Endodermal cell (in vitro differentiated cells): ENCODE results near the gene RASL10A. TPM values are rescaled to one million over a fixed set of nuclear protein-coding genes. Genes with fewer than 3 reads are reported as not detected.

Source experiments
- DNase-seq: peaks from one replicate; pipeline ENCODE4 v3.0.0-alpha.2; 2017
- H3K27ac ChIP-seq: 2 replicates; pipeline ENCODE4 v1.5.1; 2013; ENCODE audit warnings: mild to moderate bottlenecking, low read depth, low read length, moderate library complexity
- H3K27me3 ChIP-seq: 2 replicates; pipeline ENCODE4 v1.6.1; 2013; ENCODE audit warnings: mild to moderate bottlenecking, low read length, moderate library complexity; ENCODE audit not compliant: insufficient read depth, control insufficient read depth, poor library complexity, severe bottlenecking
- H3K36me3 ChIP-seq: 2 replicates; pipeline ENCODE4 v1.7.0; 2013; ENCODE audit warnings: mild to moderate bottlenecking, low read length, moderate library complexity; ENCODE audit not compliant: control insufficient read depth, insufficient read depth
- H3K4me1 ChIP-seq: one replicate; pipeline ENCODE4 v1.7.0; 2013; ENCODE audit warnings: low read length; ENCODE audit not compliant: control insufficient read depth, insufficient read depth
- H3K4me3 ChIP-seq: 2 replicates; pipeline ENCODE4 v1.5.1; 2013; ENCODE audit warnings: mild to moderate bottlenecking, low read length, moderate library complexity
- H3K9ac ChIP-seq: 2 replicates; pipeline ENCODE4 v1.6.1; 2013; ENCODE audit warnings: mild to moderate bottlenecking, low read length, moderate library complexity; ENCODE audit not compliant: poor library complexity, severe bottlenecking; ENCODE audit errors: extremely low read depth
- H3K9me3 ChIP-seq: 2 replicates; pipeline ENCODE4 v1.6.1; 2013; ENCODE audit warnings: mild to moderate bottlenecking, low read length, moderate library complexity; ENCODE audit not compliant: control insufficient read depth
- H3K27ac Mint-ChIP-seq: 2 replicates; pipeline ENCODE4 v1.8.0; 2020; ENCODE audit warnings: mixed read lengths
- H3K27me3 Mint-ChIP-seq: 2 replicates; pipeline ENCODE4 v1.8.0; 2021; ENCODE audit warnings: mild to moderate bottlenecking, mixed read lengths; ENCODE audit not compliant: insufficient read depth
- H3K36me3 Mint-ChIP-seq: 2 replicates; pipeline ENCODE4 v1.8.0; 2020; ENCODE audit warnings: low read depth, mixed read lengths
- H3K4me1 Mint-ChIP-seq: 2 replicates; pipeline ENCODE4 v1.8.0; 2020; ENCODE audit warnings: mixed read lengths
- H3K4me3 Mint-ChIP-seq: 2 replicates; pipeline ENCODE4 v1.8.0; 2020; ENCODE audit warnings: mild to moderate bottlenecking, moderate library complexity, mixed read lengths
- H3K9me3 Mint-ChIP-seq: 2 replicates; pipeline ENCODE4 v1.8.0; 2020; ENCODE audit warnings: mild to moderate bottlenecking, mixed read lengths
- CTCF ChIP-seq: fragments of 200-600 bp; sonication (generic); conservative IDR thresholded peaks from 2 replicates; pipeline ENCODE4 v1.5.0; 2021; ENCODE audit warnings: antibody characterized with exemption, mild to moderate bottlenecking
- WGBS, 2 experiments: methylation state at CpG; one replicate each; pipeline versions ENCODE4 v1.1.5 to v1.1.7; 2013; ENCODE audit warnings: missing lambda C conversion rate in 2 of 2, mixed read lengths in 1 of 2; ENCODE audit not compliant: insufficient coverage in 1 of 2, insufficient read length in 1 of 2; 5-methylcytosine and 5-hydroxymethylcytosine counted together
- total RNA-seq, 2 donors: library from RNA; stranded (reverse); fragmentation: NEBNext Ultra II Directional in 1 of 2; extraction: Animal tissue kit (Norgen Biotek cat#: 25700) in 1 of 2; gene quantifications; 2 replicates in 1 of 2; 3 replicates in 1 of 2; pipeline ENCODE4 v1.2.1, GENCODE V29; 2021

Gene RASL10A
- total RNA-seq, 2 donors from 2014 or later: 1.3 TPM

- Histone ChIP-seq H3K36me3 (peaks cover 68% of the 10 kb centered on the region), H3K27ac (no peak overlapping the region), H3K27me3 (no peaks in the 10 kb centered on the region), H3K9me3 (no peaks in the 10 kb centered on the region), H3K4me1 (no peaks in the 10 kb centered on the region), H3K4me3 (no peak overlapping the region), H3K9ac (no peak overlapping the region)
- DNase-seq: no peak
- Mint-ChIP-seq H3K4me1 (peaks cover 11% of the 10 kb centered on the region), H3K36me3 (peaks cover 56% of the 10 kb centered on the region), H3K4me3 (no peak overlapping the region), H3K27me3 (no peaks in the 10 kb centered on the region), H3K9me3 (no peaks in the 10 kb centered on the region), H3K27ac (no peak overlapping the region)
- 93 to 95% methylated on average over 7 to 12 of the region's 12 CpGs for WGBS, 2 experiments
- TF ChIP-seq CTCF: no peak
Observed at GRCh38 chr22:29337631-29338284, 22.3 kb upstream of the RASL10A start.

GRCh38 chr22:29336751-29337490 is 21.4 kb upstream of the RASL10A start:
- Histone ChIP-seq H3K36me3 (peaks cover 70% of the 10 kb centered on the region), H3K27ac (no peak overlapping the region), H3K9ac (no peak overlapping the region), H3K4me1 (no peaks in the 10 kb centered on the region), H3K4me3 (no peak overlapping the region), H3K9me3 (no peaks in the 10 kb centered on the region), H3K27me3 (no peaks in the 10 kb centered on the region)
- H3K4me1 Mint-ChIP-seq: peaks cover 11% of the 10 kb centered on the region
- TF ChIP-seq CTCF: no peak
- H3K27ac Mint-ChIP-seq: no peak overlapping the region
- no peak for DNase-seq
- no peaks in the 10 kb centered on the region for H3K27me3 Mint-ChIP-seq
- no peaks in the 10 kb centered on the region for H3K9me3 Mint-ChIP-seq
- H3K4me3 Mint-ChIP-seq: no peak overlapping the region
- WGBS, 2 experiments: 97 to 99% methylated on average over 14 of the region's 14 CpGs
- peaks cover 50% of the 10 kb centered on the region for H3K36me3 Mint-ChIP-seq

GRCh38 chr22:29335656-29336055 is 20.2 kb upstream of the RASL10A start:
- Histone ChIP-seq H3K36me3 (peaks cover 66% of the 10 kb centered on the region), H3K27ac (no peak overlapping the region), H3K9me3 (no peaks in the 10 kb centered on the region), H3K9ac (no peak overlapping the region), H3K4me3 (no peak overlapping the region), H3K27me3 (no peaks in the 10 kb centered on the region), H3K4me1 (no peaks in the 10 kb centered on the region)
- peaks cover 46% of the 10 kb centered on the region for H3K36me3 Mint-ChIP-seq
- H3K4me3 Mint-ChIP-seq: no peak overlapping the region
- no peaks in the 10 kb centered on the region for H3K9me3 Mint-ChIP-seq
- WGBS, 2 experiments: 92 to 97% methylated on average over 9 to 11 of the region's 11 CpGs
- no peaks in the 10 kb centered on the region for H3K27me3 Mint-ChIP-seq
- DNase-seq: no peak
- H3K27ac Mint-ChIP-seq: peak overlapping the region; percentile 52
- peaks cover 11% of the 10 kb centered on the region for H3K4me1 Mint-ChIP-seq
- no peak for TF ChIP-seq CTCF
